GM21528 (cell line): ENCODE measurements around the gene LSP1.
"Not testable (repeated sequence)": the region's sequence is repeated elsewhere in the genome, so short reads cannot be mapped to it uniquely, and the experiment has no call there.

Experiments used
- ATAC-seq: cut with Tn5 transposase; IDR thresholded peaks from one replicate; pipeline ENCODE4 v1.9.1; 2021; ENCODE audit warnings: mild to moderate bottlenecking, moderate library complexity; ENCODE audit not compliant: unreplicated experiment, low FRiP score

The LSP1 gene

DNA sequence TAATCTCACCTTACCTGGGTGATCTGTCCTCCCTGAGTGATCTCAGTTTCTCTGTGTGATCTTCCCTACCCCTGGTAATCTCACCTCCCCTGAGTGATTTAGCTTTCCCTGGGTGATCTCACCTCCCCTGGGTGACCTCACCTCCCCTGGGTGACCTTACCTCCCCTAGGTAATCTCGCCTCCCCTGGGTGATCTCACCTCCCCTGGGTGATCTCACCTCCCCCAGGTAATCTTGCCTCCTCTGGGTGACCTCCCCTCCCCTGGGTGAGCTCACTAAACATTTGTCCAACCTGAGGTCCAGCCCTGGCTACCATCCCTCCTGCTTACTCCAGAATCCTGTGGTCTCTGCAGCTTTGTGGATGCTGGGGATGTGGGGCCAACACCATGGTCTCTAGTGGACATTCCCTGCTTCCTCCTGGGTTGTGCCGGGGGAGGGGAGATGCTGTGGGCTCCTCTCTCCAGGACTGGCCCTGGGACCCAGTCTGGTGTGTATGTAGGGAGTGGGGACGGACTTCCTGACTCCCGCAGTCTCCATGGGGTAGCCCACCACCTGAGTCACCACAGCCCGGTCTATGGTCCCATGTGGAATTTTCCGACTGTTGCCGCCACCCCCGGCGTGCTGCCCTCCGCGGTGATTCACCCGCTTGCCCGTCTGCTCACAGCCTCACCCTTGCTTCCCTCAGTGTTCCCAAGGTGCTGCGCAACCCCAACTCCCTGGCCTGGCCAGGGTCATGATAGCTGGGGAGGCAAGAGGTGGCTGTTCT, 9.9 kb downstream of the LSP1 start:
- ATAC-seq: no peak

DNA sequence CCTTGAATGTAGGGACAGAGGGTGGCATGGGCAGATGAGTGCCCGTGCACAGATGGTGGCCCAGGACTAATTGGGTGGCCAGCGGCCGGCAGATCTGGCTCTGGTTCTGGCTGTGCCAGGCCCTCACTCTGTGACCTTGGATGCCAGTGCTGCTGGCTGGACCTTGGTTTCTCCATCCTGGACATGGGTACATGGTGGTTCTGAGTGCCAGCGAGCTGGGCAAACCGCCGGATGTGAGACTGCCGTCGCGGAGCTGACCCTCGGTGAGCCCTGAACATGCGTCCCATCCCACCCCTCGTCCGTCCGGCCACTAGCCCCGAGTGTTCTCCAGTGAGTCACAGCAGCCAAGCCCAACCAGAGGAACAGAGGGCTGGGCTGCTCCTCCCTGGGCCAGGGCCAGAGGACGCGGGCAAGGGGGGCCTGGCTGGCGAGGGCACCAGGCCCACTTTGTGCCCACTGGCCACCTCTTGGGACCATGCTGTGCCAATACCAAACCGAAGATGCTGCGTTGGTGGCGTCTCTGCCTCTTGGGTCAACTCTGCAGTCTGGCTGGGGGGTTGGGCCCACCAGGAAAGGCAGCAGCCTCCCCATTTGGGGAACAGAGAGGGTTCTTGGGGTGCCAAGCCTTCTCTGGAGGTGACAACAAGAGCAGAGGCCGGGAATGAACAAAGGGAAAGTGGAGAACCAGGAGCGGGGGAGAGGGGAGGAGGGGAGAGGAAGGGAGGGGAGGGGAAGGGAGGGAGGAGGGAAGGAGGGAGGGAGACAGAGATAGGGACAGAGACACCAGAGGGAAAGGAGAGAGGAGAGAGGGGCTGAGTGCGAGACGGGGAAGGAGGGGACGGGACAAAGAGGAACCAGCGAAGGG, 10.7 kb downstream of the LSP1 start:
- ATAC-seq: no peak

DNA sequence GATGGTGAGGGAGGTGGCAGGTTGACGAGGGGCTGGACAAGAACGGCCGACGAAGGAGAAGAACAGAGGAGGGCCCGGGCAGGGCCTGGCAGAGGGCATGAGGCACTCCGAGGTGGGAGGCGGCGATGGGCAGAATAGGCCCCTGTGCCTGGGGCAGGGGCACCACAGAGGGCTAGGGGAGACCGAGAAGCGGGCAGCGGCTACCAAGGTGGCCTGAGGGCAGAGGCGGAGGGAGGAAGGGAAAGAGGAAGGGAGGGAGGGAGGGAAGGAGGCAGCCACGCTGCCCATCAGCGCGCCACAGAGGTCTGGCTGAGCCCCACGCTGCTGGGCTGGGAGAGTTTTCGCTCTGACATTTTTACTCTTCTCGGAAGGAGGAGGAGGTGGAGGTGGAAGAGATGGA, 11.3 kb downstream of the LSP1 start:
- no peak for ATAC-seq

- ATAC-seq: no peak
Measured at GRCh38 chr11:1864831-1865665, 12.2 kb downstream of the LSP1 start.

DNA sequence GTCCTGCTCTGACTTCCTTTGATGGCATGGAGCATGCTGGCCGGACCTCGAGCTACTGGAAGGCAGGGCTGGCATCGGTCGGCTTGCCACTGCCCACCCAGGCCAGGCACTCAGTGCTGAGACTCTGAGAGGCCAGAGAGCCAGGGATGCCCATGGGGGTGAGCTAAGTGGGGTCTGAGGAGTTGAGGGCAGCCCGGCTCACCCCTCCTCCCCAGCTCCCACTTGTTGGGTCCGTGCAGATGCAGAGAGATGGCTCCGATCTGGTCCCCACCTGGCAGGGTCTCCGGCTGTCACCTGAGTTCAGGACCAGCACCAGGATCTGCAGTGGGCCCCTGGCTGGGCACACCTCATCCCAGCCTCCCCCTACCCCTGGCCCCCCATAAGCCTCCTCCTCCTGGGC, 13.3 kb downstream of the LSP1 start:
- ATAC-seq: no peak

- no peak for ATAC-seq
Measured at GRCh38 chr11:1866776-1867175, 13.9 kb downstream of the LSP1 start.

- no peak for ATAC-seq
Measured at GRCh38 chr11:1867381-1867780, 14.5 kb downstream of the LSP1 start.

- ATAC-seq: no peak
Measured at GRCh38 chr11:1868056-1868635, 15.3 kb downstream of the LSP1 start.

- no peak for ATAC-seq
Measured at GRCh38 chr11:1868636-1869291, 15.9 kb downstream of the LSP1 start.

- ATAC-seq: no peak
Measured at GRCh38 chr11:1869427-1870325, 16.8 kb downstream of the LSP1 start.

DNA sequence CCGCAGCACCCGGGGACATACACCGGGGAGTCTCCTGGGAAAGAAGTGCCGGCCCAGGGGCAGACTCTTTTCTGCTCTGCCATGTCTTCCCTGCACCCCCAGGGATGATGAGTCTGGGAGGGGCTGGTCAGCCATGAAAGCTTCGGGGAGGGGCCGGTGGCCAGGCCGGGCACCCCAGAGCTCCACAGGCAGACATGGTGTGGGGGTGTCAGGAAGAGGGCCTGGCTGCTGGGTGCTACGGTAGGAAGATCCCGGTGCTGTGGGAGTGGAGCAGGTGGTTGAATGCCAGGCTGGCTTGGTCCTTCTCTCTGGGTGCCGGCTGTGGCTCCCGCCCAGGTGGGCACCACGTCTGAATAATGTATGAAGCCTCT, 17.4 kb downstream of the LSP1 start:
- no peak for ATAC-seq

DNA sequence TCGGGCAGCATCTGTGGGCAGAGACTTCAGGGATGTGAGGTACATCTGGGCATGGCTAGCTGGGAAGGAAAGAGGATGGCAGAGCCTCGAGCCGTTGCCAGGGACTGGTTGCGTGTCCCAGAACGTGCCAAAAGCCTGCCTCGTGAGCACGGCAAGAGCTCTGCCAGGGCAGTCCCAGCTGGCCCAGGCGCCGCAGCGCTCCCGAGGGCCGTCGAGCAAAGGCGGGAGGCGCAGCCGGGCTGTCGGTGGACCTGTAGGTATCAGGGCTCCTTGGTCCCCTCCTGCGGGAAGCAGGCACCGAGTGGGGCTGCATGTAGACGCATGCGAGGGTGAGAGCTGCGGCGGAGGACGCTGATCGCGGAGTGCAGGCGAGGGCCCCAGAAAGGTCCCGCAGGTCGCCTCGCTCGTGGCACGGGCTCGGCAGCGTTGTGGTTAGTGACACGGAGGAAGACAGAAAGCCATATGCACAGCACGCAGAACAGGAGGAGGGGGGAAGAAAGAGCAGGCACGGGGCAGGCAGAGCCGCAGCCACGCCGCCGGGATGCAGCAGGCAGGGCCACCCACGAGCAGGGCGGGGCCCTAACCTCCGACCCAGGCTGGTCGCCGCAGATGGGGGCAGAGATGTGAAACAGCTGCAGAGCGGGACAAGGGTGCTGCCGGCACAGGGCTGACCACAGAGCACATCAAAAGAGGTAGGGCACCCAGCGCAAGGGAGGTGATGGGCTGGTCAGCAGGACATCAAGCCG, 18.0 kb downstream of the LSP1 start:
- ATAC-seq: no peak

GRCh38 chr11:1871531-1871930, 18.6 kb downstream of the LSP1 start:
- ATAC-seq: no peak

GRCh38 chr11:1872267-1872985, 19.5 kb downstream of the LSP1 start:
- no peak for ATAC-seq

- no peak for ATAC-seq
Measured at GRCh38 chr11:1873048-1873812, 20.3 kb downstream of the LSP1 start.

DNA sequence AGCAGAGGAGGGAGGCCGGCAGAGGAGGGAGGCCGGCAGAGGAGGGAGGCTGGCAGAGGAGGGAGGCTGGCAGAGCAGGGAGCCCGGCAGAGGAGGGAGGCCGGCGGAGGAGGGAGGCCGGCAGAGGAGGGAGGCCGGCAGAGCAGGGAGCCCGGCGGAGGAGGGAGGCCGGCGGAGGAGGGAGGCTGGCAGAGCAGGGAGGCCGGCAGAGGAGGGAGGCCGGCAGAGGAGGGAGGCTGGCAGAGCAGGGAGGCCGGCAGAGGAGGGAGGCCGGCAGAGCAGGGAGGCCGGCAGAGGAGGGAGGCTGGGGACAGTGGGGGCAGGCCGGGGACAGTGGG, 20.9 kb downstream of the LSP1 start:
- ATAC-seq: not testable (repeated sequence)

- ATAC-seq: not testable (repeated sequence)
Measured at GRCh38 chr11:1874441-1875092, 21.7 kb downstream of the LSP1 start.
